NCI-H2081 treated with DMSO at 0.1 percent for 48 hours (cell line): ENCODE data around the gene MLYCD.

ENCODE experiments used
- DNase-seq: peaks from one replicate; lab custom pipeline; 2025; lab: John Stamatoyannopoulos, UW

Gene MLYCD

GRCh38 chr16:83898463-83899271 lies at the start of gene MLYCD:
Gene MLYCD, plus strand, starts transcription at chr16:83899115. Its CDS starts 30 bp downstream, at chr16:83899145.
- no peak for DNase-seq

DNA sequence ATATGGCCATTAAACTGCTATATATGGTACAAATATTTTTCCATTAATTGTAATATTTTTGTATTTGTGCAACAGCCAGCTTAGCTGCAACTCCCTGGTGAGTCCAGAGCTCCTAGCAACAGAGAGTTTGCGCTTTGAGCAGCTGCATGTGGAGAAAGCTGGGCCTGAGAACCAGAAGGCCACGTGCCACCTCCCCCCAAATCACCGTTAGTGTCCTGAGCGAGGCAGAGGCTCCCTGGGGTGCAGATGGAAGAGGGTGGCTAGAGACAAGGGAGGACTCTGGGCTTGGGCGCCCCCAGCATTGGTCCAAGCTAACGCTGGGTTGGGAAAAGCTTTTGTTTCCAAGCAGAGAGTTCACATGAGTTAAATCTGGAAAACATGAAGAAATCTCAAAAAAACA lies 49.5 kb upstream of the MLYCD start:
- no peak for DNase-seq

GRCh38 chr16:83850947-83851346 lies 48.0 kb upstream of the MLYCD start:
- no peak for DNase-seq

DNA sequence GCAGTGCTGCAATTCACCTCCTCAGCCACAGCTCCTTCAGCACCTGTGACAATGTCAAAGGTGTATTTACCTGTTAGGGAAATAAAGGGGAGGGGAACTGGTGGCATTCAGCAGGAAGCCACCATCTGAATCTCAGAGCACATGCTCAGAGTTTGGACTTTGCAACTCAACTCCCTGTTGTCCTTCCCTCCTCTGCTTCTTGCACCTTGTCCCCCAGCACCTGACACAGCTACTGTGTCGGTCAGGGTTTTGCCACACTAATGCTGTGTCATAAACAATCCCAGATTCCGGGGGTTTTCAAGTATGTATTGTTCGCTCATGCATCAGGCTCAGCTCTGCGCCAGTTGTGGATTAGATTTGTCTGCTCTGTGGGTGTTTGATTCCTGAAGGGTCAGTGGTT lies 47.4 kb upstream of the MLYCD start:
- no peak for DNase-seq

GRCh38 chr16:83852774-83853173 lies 46.1 kb upstream of the MLYCD start:
- no peak for DNase-seq

- DNase-seq = no peak
These were observed 45.1 kb upstream of the MLYCD start for GRCh38 chr16:83853834-83854233.

DNA sequence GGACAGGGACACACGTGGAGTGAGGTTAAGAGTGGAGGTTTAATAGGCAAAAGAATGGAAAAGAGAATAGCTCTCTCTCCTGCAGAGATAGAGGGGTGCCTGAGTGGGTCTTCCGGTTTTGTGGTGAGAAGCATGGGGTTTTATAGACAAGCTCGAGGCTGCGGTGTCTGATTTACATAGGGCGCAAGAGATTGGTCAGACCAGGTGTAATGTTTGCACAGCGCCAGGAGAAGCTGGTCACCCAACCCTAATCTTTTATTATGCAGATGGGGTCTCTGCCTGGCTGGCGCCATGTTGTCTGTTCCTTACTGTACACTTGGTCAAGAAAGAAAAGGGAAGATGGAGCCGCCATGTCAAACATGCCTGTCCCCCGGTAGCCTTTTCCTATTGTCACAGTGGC lies 44.5 kb upstream of the MLYCD start:
- no peak for DNase-seq

DNA sequence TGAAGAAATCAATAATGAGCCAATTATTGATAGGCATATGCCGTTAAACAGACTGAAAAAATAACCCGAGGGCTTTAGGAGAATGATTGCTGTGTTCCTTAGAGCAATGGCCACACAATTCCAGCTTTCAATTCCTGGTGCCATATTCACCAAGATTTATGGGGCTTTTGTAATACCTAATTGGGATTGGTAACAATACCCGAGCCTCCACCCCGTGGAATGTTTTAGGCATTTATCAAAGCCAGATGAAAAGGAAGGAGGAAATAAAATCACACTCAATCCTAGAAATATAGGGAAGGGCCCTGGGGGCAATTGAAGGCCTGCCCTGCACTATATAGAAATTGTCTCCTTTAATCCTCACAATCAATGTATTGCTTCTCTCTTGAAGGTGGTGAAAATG lies 42.1 kb upstream of the MLYCD start:
- no peak for DNase-seq

DNA sequence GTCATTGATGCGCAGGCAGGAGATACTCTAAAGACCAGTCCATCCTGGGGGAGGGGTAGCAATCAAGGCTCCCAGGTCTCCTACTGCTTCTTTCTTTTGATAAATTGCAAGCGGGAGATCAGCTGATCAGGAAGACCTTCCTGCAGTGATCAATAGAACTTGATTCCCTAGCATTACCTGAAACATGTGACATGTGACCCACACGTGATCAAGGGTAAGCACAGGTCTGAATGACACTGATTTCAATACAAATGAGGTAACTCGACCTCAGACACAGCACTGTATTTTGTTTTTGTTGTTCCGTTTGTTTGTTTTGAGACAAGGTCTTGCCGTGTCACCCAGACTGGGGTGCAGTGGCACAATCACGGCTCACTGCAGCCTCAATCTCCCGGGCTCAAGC lies 39.6 kb upstream of the MLYCD start:
- no peak for DNase-seq

DNA sequence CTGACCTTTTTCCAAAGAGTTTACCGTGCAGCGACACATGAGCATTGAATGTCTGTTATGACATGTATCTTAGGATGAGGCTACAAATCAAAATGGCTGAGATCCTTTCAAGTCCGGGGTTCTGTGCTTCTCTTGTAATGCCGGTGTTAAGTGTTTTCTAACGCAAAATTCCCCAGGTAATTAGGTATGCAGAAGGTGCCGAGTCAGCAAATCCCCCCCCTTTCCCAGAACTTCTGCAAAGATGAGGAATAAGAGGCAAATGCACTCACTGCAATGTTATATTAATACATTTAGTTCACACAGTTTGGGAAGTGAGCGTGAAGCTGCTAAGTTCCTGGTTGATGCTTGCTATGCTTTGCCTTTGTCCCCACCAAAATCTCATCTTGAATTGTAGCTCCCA lies 36.3 kb upstream of the MLYCD start:
- DNase-seq = no peak

DNA sequence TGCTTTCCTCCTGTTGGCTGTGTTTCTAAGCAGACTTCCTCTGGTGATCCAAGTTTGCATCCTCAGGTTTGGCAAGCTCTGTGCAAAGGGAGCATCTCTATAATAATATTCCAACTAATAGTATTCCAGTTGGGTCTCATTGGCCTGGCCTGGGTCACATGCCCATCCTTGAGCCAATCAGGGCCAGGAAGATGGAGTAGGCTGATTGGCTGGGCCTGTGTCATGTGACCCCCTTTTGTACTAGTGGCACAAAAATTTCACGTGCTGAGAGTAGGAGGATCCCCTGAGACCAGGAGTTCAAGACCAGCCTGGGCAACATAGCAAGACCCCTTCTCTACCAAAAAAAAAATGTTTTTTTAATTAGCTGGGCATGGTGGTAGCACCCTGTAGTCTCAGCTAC lies 35.2 kb upstream of the MLYCD start:
- DNase-seq = no peak

DNA sequence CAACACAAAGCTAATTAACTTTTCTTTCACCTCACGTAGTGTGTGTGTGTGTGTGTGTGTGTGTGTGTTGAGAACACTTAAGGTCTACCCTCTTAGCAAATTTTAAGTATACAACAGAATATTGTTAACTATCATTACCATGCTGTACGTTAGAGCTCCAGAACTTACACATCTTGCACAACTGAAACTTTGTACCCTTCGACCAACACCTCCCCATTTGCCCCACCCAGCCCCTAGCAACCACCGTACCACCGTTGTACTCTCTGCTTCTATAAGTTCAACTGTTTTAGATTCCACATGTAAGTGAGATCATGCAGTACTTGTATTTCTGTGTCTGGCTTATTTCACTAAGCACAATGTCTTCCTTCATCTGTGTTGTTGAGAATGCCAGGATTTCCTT lies 28.1 kb upstream of the MLYCD start:
- DNase-seq = no peak

DNA sequence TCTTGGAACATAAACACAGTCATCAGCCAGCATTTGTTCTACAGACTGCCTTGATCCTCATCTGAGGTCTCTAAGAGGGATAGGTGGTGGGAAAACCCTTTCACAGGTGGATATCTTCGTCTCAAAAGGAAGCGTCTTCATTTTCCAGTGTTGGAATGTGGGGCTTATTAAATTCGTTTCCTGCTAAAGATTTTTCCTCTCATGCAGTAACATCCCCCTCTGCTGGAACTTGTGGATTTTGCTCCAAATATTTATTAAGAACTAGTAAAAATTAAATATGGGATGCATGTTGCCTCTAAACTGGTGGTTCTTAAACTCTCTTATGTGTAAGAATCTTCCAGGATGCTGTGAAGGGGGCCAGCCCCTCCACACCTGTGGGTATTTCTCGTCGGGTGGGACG lies 20.1 kb upstream of the MLYCD start:
- DNase-seq = no peak

GRCh38 chr16:83882163-83882885 lies 16.6 kb upstream of the MLYCD start:
- no peak for DNase-seq

GRCh38 chr16:83886199-83886971 lies 12.5 kb upstream of the MLYCD start:
- no peak for DNase-seq

GRCh38 chr16:83887080-83887479 lies 11.8 kb upstream of the MLYCD start:
- DNase-seq = no peak

DNA sequence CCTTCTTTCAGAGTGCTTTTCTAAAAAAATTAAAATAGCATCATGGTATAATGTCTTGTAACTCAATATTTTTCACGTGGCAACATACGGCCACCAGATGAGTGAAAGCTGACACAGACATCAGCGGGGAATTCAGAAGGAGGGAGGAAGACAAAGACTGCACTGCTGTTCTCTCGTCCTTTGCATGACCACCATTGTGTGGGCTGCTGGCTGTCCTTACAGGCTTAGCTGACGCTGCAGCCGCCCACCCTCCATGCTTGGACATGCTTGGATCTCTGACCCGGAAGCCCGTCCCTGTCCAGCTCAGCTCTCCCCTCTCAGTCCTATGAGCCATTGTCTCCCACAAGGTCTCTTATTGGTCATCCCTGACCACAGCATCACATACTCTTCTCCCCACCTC lies 11.4 kb upstream of the MLYCD start:
- no peak for DNase-seq

DNA sequence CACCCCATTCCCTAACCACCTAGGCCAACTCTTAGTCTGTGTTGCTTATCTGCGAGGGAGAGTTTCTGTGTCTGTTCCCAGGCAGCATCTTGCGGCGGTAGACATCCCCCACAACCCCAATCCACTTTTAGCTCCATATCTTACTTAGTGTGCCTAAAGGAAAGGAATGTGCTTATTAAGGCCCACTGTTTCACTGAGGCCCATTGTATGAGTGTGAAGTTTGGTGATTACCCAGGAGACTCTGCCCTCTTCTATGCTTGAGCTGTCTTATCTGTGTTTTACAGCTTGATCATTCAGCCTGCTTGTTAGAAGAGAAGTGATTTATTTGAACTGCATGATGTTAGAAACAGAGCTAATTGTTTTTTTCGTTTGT lies 10.3 kb upstream of the MLYCD start:
- no peak for DNase-seq

DNA sequence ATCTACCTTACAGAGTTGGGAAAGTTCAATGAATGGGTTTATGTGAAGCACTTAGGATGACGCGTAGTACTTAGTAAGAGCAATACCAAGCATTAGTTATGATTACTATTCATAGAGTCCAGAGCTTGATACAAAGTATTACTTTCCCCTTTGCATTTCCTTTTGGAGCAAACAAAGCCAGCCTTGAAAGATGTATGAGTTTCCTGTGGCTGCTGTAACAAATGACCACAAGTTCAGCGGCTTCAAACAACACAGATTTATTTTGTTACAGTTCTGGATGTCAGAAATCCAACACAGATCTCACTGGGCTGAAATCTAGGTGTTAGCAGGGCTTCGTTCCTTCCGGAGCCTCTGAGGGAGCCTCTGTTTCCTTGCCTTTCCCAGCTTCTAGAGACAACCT lies 8.6 kb upstream of the MLYCD start:
- DNase-seq = no peak

GRCh38 chr16:83891742-83892141 lies 7.2 kb upstream of the MLYCD start:
- no peak for DNase-seq

GRCh38 chr16:83895243-83895642 lies 3.7 kb upstream of the MLYCD start:
- DNase-seq = no peak

DNA sequence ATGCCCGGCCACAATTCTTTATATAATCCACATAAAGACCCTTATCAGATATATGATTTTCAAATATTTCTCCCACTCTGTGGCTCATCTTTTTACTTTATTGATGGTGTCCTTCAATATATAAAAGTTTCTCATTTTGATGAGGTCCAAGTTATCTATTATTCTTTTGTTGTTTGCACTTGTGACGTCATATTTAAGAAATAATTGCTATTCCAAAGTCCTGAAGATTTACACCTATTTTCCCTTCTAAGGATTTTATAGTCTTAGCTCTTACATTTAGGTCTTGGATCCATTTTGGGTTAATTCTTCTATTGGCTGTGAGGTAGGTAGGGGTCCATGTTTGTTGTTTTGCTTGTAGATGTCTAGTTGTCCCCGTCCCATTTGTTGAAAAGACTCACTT lies 3.0 kb upstream of the MLYCD start:
- DNase-seq = no peak
